Peyer's patch (tissue), 4 donors: ENCODE measurements around the gene GNMT. TPM values are rescaled to one million over a fixed set of nuclear protein-coding genes. Genes with fewer than 3 reads are reported as not detected.

ENCODE experiments used
- DNase-seq, 3 donors: peaks; one replicate each; pipeline ENCODE4 v3.0.0-alpha.2; 2017 to 2019
- H3K27ac ChIP-seq, 4 donors: fragments of 200-600 bp; sonication (generic); one replicate each; pipeline ENCODE4 v1.5.1; 2016 to 2019
- H3K27me3 ChIP-seq, 2 donors: fragments of 200-600 bp; sonication (generic); one replicate each; pipeline ENCODE4 v1.5.1; 2019
- H3K36me3 ChIP-seq, 3 donors: fragments of 200-600 bp; sonication (generic); one replicate each; pipeline ENCODE4 v1.5.1; 2016 to 2019
- H3K4me1 ChIP-seq, 4 donors: fragments of 200-600 bp; sonication (generic); one replicate each; pipeline ENCODE4 v1.5.1; 2016 to 2019
- H3K4me3 ChIP-seq, 4 donors: fragments of 200-600 bp; sonication (generic); 1 replicate in 3 of 4; 2 replicates in 1 of 4; pipeline ENCODE4 v1.5.1; 2016 to 2019; ENCODE audit warnings: mild to moderate bottlenecking in 1 of 4
- H3K9me3 ChIP-seq, 4 donors: fragments of 200-600 bp; sonication (generic); one replicate each; pipeline ENCODE4 v1.5.1; 2016 to 2019; ENCODE audit warnings: mild to moderate bottlenecking in 1 of 4
- CTCF ChIP-seq, 6 experiments: fragments of 450-650 bp in 4 of 6; fragments of 200-600 bp in 2 of 6; sonication (generic) in 1 of 6; IDR thresholded peaks; one replicate each; pipeline ENCODE4 v1.5.1; 2017 to 2019; ENCODE audit warnings: antibody characterized with exemption in 6 of 6, mild to moderate bottlenecking in 3 of 6, moderate library complexity in 1 of 6
- POLR2A ChIP-seq, 2 donors: fragments of 450-650 bp; IDR thresholded peaks; one replicate each; pipeline ENCODE4 v1.5.1; 2017; ENCODE audit warnings: antibody characterized with exemption in 2 of 2, mild to moderate bottlenecking in 2 of 2, moderate library complexity in 2 of 2
- total RNA-seq, 4 donors: library from RNA; depleted of rRNA; stranded (reverse); fragments of >200 nt; gene quantifications; one replicate each; pipeline ENCODE4 v1.1.0, GENCODE V29; 2016

GNMT gene
- total RNA-seq, 4 donors from 2014 or later: 4.3 TPM; not detected in 3

- DNase-seq: no peak
- Histone ChIP-seq H3K27me3 (no peaks in the 10 kb centered on the region), H3K27ac (no peak overlapping the region), H3K36me3 (no peaks in the 10 kb centered on the region), H3K4me3 (no peak overlapping the region), H3K9me3 (no peaks in the 10 kb centered on the region), H3K4me1 (no peaks in the 10 kb centered on the region)
- no peak for TF ChIP-seq POLR2A (IDR thresholded peaks at IDR 0.05)
- no peak for TF ChIP-seq CTCF (IDR thresholded peaks at IDR 0.05)
Observed at GRCh38 chr6:42921801-42922200, 38.8 kb upstream of the GNMT start.

DNA sequence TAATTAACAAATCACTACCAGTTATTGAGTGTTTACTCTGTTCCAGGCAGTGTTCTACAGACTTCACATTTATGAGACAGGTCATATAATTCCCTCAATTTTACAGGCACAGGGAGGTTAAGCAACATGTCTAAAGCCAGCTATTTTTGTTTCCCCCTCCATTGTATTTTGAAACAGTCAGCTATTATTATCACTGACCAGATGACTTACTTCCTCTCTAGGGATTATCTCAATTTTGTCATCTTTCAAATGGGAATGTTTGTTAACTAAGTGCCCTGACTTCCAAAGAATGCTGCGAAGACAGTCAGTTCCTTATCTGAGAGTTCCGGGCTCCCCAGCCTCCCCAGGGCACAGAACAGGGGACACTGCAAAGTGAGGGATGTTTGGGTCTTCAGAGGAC is 36.9 kb upstream of the GNMT start:
- no peak overlapping the region for H3K4me3 ChIP-seq
- no peaks in the 10 kb centered on the region for H3K36me3 ChIP-seq
- no peak for DNase-seq
- H3K9me3 ChIP-seq: no peaks in the 10 kb centered on the region
- H3K27me3 ChIP-seq: no peaks in the 10 kb centered on the region
- H3K4me1 ChIP-seq: peaks cover 0 to 7% (median 0%) of the 10 kb centered on the region in 4 donors
- H3K27ac ChIP-seq: no peak overlapping the region
- TF ChIP-seq CTCF (IDR thresholded peaks at IDR 0.05) (no peak), POLR2A (IDR thresholded peaks at IDR 0.05) (no peak)

DNA sequence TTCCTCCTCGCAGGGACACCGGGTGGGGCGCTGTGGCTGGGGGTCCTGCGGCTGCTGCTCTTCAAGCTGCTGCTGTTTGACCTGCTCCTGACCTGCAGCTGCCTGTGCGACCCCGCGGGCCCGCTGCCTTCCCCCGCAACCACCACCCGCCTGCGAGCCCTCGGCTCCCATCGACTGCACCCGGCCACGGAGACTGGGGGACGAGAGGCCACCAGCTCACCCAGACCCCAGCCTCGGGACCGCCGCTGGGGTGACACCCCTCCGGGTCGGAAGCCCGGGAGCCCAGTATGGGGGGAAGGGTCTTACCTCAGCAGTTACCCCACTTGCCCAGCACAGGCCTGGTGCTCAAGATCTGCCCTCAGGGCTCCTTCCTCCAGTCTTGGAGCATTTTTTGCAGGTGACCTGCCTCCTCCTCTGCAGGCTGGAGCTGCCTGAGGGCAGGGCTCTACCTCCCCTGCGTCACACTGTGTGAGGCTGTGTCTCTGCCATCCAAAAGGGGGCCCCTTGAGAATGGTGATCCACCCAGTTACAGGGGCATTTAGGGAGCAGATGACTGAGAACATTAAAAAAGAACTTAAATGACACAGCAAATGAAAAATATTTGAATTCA is 35.2 kb upstream of the GNMT start:
- Histone ChIP-seq H3K4me1 (peaks cover 0 to 7% (median under 1%) of the 10 kb centered on the region in 4 donors), H3K9me3 (no peaks in the 10 kb centered on the region), H3K36me3 (no peaks in the 10 kb centered on the region), H3K27ac (no peak overlapping the region), H3K27me3 (no peaks in the 10 kb centered on the region), H3K4me3 (no peak overlapping the region)
- no peak for TF ChIP-seq CTCF (IDR thresholded peaks at IDR 0.05)
- TF ChIP-seq POLR2A (IDR thresholded peaks at IDR 0.05): no peak
- no peak for DNase-seq

DNA sequence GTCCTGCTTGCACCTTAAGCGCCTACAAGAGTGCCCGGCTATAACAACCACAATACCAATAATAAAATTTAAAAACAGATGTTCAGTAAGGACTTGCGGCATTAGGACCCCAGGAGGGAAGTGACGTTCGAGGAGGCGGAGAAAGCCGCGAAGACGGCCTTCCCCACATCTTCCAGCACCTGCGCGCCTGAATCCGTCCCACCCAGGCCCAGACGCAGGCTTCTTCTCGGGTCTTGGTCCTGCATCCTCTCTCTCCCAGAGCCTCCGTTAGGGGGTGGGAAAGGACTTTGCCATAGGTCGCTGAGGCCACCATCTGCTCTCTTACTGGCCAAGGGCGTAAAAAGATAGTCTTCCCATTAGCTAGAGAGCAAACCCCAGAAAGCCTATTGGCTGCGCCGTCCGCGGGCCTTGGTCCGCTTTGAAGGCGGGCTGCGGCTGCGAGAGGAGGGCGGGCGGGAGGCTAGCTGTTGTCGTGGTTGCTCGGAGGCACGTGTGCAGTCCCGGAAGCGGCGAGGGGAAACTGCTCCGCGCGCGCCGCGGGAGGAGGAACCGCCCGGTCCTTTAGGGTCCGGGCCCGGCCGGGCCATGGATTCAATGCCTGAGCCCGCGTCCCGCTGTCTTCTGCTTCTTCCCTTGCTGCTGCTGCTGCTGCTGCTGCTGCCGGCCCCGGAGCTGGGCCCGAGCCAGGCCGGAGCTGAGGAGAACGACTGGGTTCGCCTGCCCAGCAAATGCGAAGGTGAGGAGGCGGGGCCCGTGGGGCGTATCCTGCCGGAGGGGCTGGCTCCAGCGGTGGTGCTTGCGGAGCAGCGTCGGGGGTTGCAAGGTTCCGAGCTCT is 31.4 kb upstream of the GNMT start, which contains the start of gene CNPY3:
Gene CNPY3 (plus strand): TSS at position 495 of the 835 bp plus-strand sequence. CDS start 91 bp downstream, at position 586.
- Histone ChIP-seq H3K4me3 (peak within 1 kb of the TSS; percentile 64 to 89 (median 76)), H3K9me3 (no peaks in the 10 kb centered on the region), H3K4me1 (peaks cover 0 to 32% (median 10%) of the 10 kb centered on the region in 4 donors), H3K27me3 (no peaks in the 10 kb centered on the region), H3K27ac (peak within 1 kb of the TSS; percentile 85 to 98 (median 93)), H3K36me3 (peaks cover 0 to 8% (median 0%) of the 10 kb centered on the region in 3 donors)
- peak; percentile 95 to 98 (median 97) for DNase-seq
- TF ChIP-seq CTCF (IDR thresholded peaks at IDR 0.05) (peak in 2 of 6 experiments; percentile 10 to 24), POLR2A (IDR thresholded peaks at IDR 0.05) (peak; percentile 69 to 75)

- Histone ChIP-seq H3K4me1 (peaks cover 0 to 32% (median 10%) of the 10 kb centered on the region in 4 donors), H3K27me3 (no peaks in the 10 kb centered on the region), H3K27ac (peak overlapping the region; percentile 85 to 98 (median 93)), H3K4me3 (peak overlapping the region; percentile 64 to 89 (median 76)), H3K36me3 (peaks cover 0 to 15% (median 0%) of the 10 kb centered on the region in 3 donors), H3K9me3 (no peaks in the 10 kb centered on the region)
- peak in 2 of 3 donors; percentile 83 to 84 for DNase-seq
- no peak for TF ChIP-seq POLR2A (IDR thresholded peaks at IDR 0.05)
- TF ChIP-seq CTCF (IDR thresholded peaks at IDR 0.05): no peak
Observed at GRCh38 chr6:42929821-42930360, 30.7 kb upstream of the GNMT start.
